NB4 (cell line): ENCODE measurements around the gene TCF4.

ENCODE experiments used
- MYC ChIP-seq: IDR thresholded peaks from 2 replicates; pipeline ENCODE4 v1.6.1; 2011; ENCODE audit warnings: low read depth, low read length
- POLR2A ChIP-seq: IDR thresholded peaks from 2 replicates; pipeline ENCODE4 v1.6.1; 2011; ENCODE audit warnings: mild to moderate bottlenecking; ENCODE audit not compliant: insufficient read length; ENCODE audit errors: extremely low read depth
- TF ChIP-seq, protein P1 (sequence below): IDR thresholded peaks from one replicate; pipeline ENCODE4 v1.5.1; 2012; ENCODE audit warnings: low read depth, low read length
- TF ChIP-seq, protein P2 (sequence below): IDR thresholded peaks from 2 replicates; pipeline ENCODE4 v1.6.1; 2011; ENCODE audit warnings: low read depth, low read length

DNA sequence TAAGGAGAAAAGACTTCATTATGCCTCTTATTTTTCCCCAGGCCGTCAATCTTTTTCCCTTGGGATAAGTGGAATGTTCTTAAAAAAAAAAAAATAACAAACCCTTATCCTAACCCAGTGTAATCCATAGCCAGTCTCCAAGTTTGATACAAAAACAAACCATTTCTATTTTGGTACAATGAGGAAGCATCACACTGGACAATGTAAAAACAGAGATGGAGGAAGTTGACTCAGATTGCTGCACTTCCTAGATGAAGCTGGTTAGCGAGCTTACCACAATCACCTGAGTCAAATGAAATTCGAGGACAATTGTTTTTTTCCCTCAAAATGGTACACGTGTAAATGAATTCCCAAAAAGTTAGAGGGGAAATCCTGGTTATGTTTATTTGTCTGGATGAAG, 259.7 kb downstream of the TCF4 start:
- TF ChIP-seq MYC (no peak), POLR2A (no peak)
- TF ChIP-seq, protein P1, sequence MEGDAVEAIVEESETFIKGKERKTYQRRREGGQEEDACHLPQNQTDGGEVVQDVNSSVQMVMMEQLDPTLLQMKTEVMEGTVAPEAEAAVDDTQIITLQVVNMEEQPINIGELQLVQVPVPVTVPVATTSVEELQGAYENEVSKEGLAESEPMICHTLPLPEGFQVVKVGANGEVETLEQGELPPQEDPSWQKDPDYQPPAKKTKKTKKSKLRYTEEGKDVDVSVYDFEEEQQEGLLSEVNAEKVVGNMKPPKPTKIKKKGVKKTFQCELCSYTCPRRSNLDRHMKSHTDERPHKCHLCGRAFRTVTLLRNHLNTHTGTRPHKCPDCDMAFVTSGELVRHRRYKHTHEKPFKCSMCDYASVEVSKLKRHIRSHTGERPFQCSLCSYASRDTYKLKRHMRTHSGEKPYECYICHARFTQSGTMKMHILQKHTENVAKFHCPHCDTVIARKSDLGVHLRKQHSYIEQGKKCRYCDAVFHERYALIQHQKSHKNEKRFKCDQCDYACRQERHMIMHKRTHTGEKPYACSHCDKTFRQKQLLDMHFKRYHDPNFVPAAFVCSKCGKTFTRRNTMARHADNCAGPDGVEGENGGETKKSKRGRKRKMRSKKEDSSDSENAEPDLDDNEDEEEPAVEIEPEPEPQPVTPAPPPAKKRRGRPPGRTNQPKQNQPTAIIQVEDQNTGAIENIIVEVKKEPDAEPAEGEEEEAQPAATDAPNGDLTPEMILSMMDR = no peak
- TF ChIP-seq, protein P2, sequence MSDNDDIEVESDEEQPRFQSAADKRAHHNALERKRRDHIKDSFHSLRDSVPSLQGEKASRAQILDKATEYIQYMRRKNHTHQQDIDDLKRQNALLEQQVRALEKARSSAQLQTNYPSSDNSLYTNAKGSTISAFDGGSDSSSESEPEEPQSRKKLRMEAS = no peak
